HG03135 (cell line): ENCODE data around the gene VWA1.
"Not testable (repeated sequence)": the region's sequence is repeated elsewhere in the genome, so short reads cannot be mapped to it uniquely, and the experiment has no call there.

Experiments used
- ATAC-seq: cut with Tn5 transposase; IDR thresholded peaks from one replicate; pipeline ENCODE4 v1.9.1; 2021; ENCODE audit warnings: mild to moderate bottlenecking, moderate library complexity; ENCODE audit not compliant: unreplicated experiment

The VWA1 gene

GRCh38 chr1:1402901-1403392 is 32.5 kb upstream of the VWA1 start:
- ATAC-seq, result not testable (repeated sequence)

GRCh38 chr1:1403653-1404052 is 31.8 kb upstream of the VWA1 start:
- no peak for ATAC-seq

DNA sequence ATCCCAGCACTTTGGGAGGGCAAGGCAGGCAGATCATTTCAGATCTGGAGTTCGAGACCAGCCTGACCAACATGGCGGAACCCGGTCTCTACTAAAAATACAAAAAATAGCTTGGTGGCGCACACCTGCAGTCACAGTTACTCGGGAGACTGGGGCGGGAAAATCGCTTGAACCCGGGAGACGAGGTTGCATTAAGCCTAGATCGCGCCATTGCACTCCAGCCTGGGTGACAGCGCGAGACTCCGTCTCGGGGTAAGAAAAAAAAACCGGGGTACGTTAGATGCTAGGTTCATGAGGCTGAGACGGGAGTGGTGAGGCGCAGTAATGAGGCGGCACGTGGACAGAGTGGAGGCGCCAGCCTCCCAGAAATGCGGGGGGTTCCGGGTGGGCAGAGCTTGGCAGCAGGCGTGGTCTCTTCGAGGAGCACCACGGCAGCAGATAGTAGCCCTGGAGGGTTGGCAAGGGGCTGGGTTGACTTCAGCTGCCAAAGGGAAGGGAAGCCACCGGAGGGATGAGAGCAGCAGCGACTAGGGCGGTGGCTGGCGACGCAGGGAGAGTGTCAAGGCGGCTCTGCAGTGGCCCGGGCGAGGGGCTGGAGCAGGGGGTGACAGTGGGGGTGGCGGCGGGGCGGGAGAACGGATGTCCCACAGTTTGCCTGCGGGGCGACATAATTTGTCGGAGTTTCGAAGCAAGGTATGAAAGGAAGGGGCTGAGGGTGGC is 29.2 kb upstream of the VWA1 start:
- no peak for ATAC-seq

DNA sequence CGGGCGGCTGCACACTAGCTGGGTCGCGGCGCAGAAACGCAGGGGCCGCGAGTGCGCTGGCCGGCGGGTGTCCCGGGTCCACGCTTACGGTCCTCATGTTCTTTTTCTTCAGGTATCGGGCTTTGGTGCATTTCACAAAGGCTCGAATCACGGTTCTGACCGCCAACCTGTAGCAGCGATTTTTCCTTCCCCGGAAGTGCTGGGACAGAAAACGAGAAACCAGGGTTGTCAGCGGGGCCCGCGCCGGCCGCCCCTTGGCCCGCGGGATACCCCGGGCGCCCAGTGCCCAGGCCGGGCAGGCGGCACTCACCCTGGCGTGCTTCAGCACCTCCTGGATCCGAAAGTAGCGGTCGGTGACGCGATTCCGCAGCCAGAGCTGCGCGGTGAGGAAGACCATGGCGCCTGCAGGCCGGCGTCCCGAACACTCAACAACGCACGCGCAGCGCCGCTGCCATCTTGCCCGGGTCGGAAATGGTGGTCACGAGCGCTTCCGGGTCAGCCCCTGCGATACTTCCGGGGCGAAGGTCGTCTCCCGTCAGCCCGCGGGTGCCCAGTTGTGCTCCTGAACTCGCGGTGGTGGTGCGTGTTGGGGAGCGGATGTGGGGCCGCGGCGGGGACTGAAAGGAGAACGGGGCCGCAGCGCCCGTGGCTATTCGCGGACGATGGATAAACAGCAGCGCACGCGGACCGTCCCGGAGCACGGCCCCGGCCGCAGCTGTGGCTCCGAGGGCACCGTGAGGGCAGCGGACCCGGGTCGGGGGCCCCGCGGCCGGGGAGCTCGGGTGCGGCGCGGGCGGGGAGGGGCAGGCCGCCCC is 28.5 kb upstream of the VWA1 start, which contains the start of gene MRPL20:
Gene MRPL20 (minus strand): TSS at position 473 of the 815 bp plus-strand sequence. CDS start 76 bp downstream, at position 397.
- peak; percentile 87 for ATAC-seq

DNA sequence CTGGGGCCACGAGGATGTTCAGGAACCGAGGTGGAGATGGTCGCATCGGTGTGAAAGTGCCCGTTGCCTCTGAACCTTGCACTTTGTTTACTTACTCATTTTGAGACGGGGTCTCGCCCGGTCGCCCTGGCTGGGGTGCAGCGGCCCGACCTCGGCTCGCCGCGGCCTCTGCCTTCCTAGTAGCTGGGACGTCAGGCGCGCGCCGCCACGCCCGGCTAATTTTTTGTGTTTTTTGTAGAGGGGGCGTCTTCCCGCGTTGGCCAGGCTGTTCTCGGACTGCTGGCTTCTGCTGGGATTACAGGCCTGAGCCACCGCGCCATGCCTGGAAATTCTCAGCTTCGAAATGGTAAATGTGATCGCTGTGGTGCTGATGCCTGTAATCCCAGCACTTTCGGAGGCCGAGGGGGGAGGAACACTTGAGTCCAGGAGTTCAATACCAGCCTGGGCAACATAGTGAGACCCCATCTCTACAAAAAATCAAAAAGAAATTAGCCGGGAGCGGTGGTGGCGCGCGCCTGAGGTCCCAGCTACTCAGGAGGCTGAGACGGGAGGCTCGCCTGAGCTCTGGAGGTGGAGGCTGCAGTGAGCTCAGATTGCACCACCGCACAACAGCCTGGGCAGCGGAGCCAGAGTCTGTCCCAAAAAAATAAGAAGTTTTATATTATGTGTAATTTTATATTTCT is 27.7 kb upstream of the VWA1 start:
- no peak for ATAC-seq

- not testable (repeated sequence) for ATAC-seq
Measured at GRCh38 chr1:1410238-1410637, 25.3 kb upstream of the VWA1 start.

DNA sequence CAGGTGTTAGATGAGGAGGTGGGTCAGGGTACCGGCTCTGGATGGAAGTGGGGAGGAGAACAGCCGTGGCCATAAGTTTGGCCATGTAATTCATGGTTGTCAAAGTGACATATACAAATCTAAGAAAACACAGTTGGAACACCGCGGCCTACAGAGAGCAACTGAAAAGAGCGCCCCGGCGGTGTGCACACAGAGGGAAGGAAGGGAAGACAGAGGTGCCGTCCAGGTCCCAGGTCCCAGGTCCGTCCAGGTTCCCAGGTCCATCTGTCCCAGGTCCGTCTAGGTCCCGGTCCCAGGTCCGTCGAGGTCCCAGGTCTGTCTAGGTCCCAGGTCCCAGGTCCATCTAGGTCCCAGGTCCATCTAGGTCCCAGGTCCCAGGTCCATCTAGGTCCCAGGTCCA is 23.9 kb upstream of the VWA1 start:
- no peak for ATAC-seq

DNA sequence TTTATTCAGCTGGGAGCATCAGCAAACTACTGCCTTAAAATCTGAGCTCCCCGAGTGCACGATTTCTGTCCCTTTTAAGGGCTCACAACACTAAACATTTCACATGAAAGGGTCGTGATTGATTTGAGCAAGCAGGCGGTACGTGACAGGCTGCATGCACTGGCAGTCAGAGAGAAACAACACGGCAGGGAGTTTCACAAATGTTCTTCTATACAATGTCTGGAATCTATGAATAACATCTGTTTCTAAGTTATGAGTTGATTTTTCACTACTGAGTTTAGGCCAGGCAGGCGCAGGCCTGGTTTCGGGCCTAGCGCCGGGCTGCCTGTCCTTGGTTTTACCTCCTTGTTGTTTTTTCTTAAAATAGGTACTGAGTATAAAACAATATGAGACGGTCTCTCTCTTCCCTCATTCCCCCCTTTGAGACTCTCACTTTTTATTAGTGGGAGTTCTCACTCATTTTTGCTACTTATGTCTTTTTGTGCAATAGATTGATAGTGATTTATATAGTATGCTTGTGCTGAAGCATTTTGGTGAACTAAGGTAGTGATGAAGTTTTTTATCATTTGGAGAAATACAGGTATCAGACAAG is 23.1 kb upstream of the VWA1 start:
- not testable (repeated sequence) for ATAC-seq

GRCh38 chr1:1415751-1416150 is 19.7 kb upstream of the VWA1 start:
- no peak for ATAC-seq

- not testable (repeated sequence) for ATAC-seq
Measured at GRCh38 chr1:1417396-1417795, 18.1 kb upstream of the VWA1 start.

- not testable (repeated sequence) for ATAC-seq
Measured at GRCh38 chr1:1417825-1418463, 17.5 kb upstream of the VWA1 start.

DNA sequence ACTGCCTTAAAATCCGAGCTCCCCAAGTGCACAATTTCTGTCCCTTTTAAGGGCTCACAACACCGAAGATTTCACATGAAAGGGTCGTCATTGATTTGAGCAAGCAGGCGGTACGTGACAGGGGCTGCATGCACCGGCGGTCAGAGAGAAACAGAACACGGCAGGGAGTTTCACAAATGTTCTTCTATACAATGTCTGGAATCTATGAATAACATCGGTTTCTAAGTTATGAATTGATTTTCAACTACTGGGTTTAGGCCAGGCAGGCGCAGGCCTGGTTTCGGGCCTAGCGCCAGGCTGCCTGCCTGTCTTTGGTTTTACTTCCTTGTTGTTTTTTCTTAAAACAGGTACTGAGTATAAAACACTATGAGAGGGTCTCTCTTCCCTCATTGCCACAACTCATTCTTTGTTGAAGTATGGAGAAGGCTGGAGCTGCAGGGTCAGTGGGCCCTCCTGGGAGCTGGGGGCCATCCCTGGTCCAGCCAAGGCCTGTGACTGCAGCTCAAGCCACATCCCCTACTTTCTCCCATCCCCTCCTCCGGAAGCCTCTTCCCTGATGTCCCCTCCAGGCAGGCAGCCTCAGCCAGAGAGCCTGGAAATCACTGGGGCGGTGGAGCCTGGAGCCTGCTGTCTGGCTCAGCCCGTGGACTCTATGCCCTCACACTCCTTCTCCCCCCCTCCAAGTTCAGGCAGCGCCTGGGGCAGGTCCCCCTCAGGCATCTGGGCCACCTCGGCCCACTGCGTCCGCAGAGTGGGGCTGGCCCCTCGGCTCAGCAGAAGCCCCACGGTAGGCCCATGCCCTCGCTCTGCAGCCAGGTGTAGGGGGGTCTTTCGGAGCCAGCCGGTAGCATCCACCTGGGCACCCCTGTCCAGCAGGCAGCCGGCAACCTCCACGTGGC is 16.8 kb upstream of the VWA1 start:
- ATAC-seq, result no peak

GRCh38 chr1:1419363-1419812 is 16.1 kb upstream of the VWA1 start:
- ATAC-seq, result no peak

DNA sequence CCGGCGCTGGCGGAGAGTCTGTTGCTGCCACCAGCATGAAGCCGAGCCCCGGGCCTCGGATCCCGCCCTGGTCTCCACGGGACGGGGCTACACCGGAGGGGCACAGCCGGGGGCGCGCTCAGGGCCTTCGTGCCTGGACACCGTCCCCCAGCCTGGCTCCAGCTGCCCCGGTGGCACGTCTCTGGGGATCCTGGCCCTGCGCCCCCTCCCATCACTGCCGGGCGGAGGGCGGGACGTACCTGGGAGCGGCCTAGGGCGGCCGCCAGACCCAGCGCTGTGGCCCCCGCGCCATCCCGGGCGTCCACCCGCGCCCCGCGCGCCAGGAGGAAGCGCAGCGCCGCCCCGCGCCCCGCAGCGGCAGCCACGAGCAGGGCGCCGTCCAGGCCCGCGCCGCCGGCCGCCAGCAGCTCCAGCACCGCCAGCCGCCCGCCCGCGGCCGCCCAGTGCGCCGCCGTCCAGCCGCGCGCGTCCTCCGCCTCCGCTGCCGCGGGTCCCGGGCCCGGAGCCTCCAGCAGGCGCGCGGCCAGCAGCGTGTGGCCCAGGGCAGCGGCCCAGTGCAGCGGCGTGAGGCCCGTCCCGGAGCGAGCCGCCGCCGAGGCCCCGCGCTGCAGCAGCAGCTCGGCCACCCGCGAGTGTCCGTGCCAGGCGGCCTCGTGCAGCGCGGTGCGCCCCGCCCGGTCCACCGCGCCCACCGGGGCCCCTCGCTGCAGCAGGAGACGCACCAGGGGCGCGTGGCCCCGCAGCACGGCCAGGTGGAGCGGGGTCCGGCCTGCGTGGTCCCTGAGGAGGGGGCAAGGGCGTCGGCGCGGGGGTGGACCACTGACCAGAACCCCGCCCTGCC is 15.5 kb upstream of the VWA1 start:
- no peak for ATAC-seq

DNA sequence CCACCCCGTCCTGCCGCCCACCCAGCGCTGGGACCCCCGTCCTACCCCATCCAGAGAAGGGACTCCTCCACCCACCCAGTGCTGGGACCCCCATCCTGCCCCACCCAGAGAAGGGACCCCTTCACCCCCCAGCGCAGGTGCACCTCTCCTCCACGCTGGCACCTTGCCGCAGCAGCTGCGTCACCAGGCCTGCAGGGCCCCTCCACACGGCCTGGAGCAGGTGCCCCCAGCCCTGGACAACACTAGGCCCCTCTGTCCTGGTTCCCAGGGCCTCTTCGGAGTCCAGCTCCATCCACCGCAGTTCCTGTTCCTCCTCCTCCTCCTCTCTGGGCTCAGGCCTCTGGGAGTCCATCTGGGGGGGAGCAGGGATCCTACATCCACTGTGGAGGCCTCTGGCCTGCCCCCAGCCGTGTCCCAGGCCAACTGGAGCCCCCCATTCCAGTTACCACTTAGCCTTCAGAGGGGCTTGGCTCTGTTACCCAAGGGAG is 14.8 kb upstream of the VWA1 start:
- ATAC-seq, result no peak

- ATAC-seq, result no peak
Measured at GRCh38 chr1:1421147-1421906, 14.2 kb upstream of the VWA1 start, which contains the start of gene ANKRD65. Gene ANKRD65, minus strand, starts transcription at chr1:1421276. Its CDS starts 271 bp downstream, at chr1:1421005.

GRCh38 chr1:1421907-1422464 is 13.5 kb upstream of the VWA1 start:
- ATAC-seq, result no peak
